Left renal pelvis (tissue), 4 donors: ENCODE measurements around the gene COL2A1. TPM values are rescaled to one million over a fixed set of nuclear protein-coding genes. Genes with fewer than 3 reads are reported as not detected.

ENCODE experiments used
- DNase-seq, 4 donors: peaks; one replicate each; pipeline ENCODE4 v3.0.0-alpha.2; 2013; ENCODE audit warnings: low read depth in 4 of 4, low spot score in 3 of 4
- polyA plus RNA-seq, 4 donors: library from polyadenylated mRNA; unstranded; fragments of 120-200 nt; gene quantifications; one replicate each; pipeline ENCODE4 v1.2.1, GENCODE V29; 2013; ENCODE audit not compliant: insufficient read length in 4 of 4

Gene COL2A1
- polyA plus RNA-seq, 4 donors, result 41.2 to 79.4 (median 51.2) TPM

- DNase-seq, result no peak
These were observed 27.1 kb upstream of the COL2A1 start for GRCh38 chr12:48031135-48031960.

DNA sequence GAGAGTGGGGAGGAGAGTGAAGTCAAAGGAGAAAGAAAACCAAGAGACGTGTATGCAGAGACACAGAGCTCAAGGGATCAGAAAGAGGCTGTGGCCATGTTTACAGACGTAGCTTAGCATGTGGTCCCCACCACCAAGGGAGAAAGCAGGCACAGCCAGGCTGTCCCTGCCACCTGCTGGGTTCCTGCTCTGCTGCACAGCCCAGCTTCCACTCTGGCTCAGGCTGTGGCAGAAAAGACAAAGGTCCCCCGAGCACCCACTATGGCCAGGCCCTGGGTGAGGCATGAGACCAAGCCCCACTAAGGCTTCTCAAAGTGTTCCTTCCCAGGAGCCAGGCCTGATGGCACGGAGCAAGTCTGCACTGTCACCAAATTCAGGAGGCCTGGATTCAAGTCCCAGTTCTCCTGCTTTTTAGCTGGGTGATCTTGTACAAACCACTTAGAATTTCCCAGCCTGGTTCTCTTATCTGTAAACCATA is 25.9 kb upstream of the COL2A1 start:
- DNase-seq, result no peak

DNA sequence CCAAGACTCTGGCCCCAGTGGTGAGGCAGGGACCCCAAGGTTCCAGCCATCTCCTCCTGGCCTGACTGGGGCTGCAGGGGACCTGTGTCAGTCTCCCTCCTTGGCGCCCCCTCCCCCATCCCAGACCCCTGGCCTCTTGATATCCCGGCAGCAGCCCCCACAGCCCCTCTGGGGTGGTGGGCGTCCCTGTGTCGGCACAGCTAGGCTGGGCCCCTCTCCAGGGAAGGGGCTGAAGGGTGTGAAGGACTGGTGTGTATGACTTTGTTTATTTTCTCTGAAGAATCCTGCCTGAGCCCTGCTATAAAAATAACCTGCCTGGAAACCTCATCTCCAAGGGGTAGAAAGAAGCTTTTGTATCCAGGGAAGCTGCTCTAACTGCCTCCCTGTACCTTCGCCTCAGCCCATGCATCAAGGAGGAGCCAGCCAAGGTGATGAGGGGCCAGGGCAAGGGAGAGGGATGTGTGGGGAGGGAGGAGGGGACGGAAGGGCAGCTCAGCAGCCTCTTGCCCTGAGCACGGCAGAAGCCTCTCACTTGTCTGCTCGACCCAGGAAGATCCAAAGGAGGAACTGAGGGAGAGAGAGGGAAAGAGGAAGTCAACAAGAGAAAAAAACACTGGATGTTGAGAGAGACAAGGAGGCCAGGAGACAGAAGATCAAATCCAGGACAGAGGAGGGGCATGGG is 25.4 kb upstream of the COL2A1 start:
- no peak for DNase-seq

- DNase-seq, result no peak
These were observed 24.5 kb upstream of the COL2A1 start for GRCh38 chr12:48028541-48029431.

GRCh38 chr12:48027183-48028002 is 23.1 kb upstream of the COL2A1 start:
- DNase-seq, result no peak

DNA sequence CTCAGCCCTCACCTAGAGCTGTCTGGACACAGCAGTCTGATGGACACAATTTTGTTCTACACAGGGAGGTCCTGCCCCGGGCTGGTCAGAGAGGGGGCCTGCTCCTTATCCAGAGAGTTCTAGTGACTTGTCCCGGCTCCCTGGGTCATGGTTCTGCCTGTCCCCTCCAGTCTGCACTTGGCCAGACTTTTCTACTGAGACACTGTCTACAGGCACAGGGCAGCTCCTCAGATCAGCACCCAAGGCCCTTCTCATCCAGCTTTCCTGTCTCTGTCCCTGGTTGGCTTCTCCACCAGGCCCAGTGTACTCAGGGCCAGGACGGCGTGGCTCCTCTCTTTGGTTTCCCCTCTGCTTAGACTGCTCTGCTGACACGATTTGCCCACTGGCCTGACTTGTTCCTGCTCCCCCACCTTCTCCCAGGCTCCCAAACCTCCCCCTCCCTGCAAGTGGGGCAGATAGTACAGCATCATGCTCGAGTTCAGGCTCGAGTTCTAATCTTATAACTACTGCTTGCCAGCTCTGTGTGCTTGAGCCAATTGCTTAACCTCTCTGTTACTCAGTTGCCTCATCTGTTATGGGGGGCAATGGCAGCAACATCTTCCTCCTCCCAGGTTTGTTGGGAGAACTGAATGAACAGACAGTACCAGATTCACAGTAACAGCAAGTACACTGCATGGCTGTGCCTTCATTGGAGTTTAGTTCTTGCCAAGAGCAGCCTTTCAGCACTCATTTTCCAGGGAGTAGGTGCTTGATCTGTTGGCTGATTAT is 22.0 kb upstream of the COL2A1 start:
- DNase-seq, result no peak

GRCh38 chr12:48025281-48025680 is 21.0 kb upstream of the COL2A1 start:
- no peak for DNase-seq

- DNase-seq, result no peak
These were observed 20.5 kb upstream of the COL2A1 start for GRCh38 chr12:48024735-48025134.

- no peak for DNase-seq
These were observed 19.1 kb upstream of the COL2A1 start for GRCh38 chr12:48023386-48023785.

DNA sequence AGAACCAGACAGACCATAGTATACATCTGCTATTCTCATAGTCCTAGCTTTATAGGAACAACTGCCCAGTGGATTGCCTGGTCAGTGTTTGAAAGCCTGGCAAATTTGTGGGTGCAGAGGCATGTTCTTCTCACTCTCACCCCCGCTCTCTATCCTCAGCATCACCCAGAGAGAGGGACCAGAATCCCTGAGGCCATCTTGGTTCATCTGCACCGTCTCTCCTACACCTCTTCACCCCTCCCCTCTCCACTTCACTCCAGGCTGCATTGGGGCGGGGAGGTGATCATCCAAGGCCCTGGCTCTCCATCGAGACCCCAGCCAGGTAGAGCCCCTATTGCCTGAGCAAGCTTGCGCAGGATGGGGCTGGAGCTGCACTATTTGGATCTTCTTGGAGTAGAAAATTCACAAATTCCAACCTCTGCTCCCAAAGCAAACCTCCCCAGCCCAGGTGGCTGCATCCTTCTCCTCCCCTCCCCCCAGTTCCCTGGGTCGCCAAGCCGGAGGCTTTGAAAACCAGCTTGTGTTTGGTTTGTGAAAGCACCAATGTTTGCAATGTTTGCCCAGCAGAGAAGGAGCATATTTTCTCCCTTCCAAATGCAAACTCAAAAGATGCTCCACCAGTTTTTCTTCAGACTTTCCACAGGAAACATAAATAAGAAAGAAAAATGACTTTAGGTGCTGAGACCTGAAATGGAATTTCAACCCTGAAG is 18.6 kb upstream of the COL2A1 start:
- DNase-seq, result no peak

GRCh38 chr12:48022180-48022521 is 17.9 kb upstream of the COL2A1 start:
- DNase-seq, result no peak

- DNase-seq, result no peak
These were observed 17.4 kb upstream of the COL2A1 start for GRCh38 chr12:48021485-48022179.

DNA sequence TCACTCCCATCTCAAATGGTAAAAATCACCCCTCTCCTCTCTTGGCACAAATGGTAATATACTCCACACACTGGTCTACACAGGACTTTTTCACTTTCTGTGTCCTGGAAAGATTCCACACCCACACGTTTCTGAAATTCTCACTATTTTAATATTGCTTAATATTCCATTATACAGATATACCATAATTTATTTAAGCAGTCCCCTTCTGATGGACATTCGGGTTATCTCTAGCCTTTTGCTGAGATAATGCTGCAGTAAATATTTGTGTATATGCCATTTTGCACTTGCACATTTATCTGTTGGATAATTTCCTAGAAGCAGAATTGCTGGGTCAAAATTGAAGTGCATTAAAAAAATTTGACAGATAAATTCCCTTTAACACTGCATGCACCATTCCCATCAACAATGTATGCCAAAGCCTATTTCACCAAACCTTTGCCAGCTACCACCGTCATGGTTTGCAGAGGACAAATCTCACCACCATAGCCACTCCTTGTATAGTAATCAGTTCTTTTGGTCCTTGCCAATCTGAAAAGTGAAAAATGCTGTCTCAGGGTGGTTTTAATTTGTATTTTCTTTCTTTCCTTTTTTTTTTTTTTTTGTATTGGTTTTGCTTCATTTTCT is 15.5 kb upstream of the COL2A1 start:
- no peak for DNase-seq

DNA sequence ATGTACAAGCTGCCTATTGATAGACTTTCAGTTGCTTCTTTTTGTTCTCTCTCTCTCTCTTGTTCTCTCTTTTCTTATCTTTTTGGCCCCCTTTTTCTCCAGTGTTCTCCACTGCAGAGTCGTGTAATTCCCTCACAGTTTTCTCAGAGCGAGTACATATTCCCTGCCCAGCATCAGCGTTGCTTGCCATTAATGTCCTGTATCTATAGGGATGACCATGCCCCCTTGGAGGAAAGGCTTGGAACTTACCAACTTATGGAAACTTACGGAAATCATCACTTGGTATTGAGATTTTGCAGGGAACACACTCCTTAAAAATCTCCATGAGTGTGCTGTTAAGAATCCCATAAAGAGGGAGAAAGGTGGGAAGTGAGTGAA is 14.3 kb upstream of the COL2A1 start:
- no peak for DNase-seq

- no peak for DNase-seq
These were observed 13.8 kb upstream of the COL2A1 start for GRCh38 chr12:48017921-48018617.

DNA sequence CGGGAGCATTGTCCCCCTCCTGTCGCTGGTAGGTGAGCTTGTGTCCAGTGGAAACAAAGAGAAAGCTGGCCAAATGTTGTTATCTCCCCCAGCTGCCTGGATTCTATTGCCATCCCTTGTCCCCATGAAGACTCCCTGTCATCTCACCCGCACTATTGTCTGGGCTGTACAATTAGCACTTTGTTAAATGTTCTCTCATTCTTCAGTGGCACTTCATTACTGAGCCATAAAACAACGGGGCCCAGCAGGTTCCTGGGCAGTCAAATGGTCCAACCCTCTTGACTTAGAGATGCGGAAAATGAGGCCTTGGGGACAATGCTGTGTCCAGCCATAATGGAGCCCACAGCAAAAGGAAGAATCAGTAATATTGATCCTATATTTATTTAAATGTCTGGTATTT is 13.2 kb upstream of the COL2A1 start:
- no peak for DNase-seq

DNA sequence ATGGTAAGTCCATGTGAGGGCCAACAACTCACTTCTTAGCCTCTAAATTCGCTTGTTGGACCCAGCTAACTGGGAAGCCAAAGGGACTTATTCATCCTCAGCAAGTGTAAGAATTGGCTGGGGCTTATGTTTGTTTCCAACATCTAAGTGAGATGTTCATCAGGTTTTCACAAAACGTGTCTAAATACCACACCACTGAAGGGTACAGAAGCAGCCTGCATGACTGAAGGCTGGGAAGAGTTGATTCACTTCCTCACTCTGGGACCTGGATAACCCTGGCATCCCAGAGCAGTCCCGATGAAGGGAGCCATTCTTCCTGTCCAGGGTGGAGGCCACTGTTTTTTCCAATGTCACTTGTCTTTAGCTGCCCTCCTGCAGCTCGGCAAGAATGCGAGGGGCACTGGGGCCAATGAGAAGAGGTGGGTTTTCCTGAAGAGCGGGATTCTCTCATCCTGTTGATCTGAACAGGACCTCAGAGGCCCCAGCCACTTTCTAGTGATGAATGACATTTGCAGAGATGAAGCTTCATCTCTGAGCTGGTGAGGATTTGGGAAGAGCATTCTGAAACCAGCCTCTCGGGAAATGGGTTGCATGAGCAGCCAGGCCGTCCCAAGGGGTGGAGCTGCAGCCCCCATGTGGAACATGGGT is 12.2 kb upstream of the COL2A1 start:
- no peak for DNase-seq
